HG03095 (cell line): ENCODE results near the gene BNIP2.
"Not testable (repeated sequence)": the region's sequence is repeated elsewhere in the genome, so short reads cannot be mapped to it uniquely, and the experiment has no call there.

Experiments used
- ATAC-seq: cut with Tn5 transposase; IDR thresholded peaks from one replicate; pipeline ENCODE4 v1.9.1; 2021; ENCODE audit warnings: moderate library complexity; ENCODE audit not compliant: unreplicated experiment

BNIP2 gene

GRCh38 chr15:59642351-59642750 lies 46.8 kb downstream of the BNIP2 start:
- no peak for ATAC-seq

- ATAC-seq = not testable (repeated sequence)
Measured at GRCh38 chr15:59637507-59637906, 51.6 kb downstream of the BNIP2 start.

- no peak for ATAC-seq
Measured at GRCh38 chr15:59636184-59636583, 52.9 kb downstream of the BNIP2 start.

GRCh38 chr15:59632714-59633113 lies 56.4 kb downstream of the BNIP2 start:
- ATAC-seq = no peak

GRCh38 chr15:59622289-59622688 lies 66.8 kb downstream of the BNIP2 start:
- ATAC-seq = no peak

GRCh38 chr15:59618406-59618805 lies 70.7 kb downstream of the BNIP2 start:
- ATAC-seq = no peak

GRCh38 chr15:59616379-59616778 lies 72.7 kb downstream of the BNIP2 start:
- no peak for ATAC-seq

- ATAC-seq = no peak
Measured at GRCh38 chr15:59615661-59616060, 73.5 kb downstream of the BNIP2 start.

- no peak for ATAC-seq
Measured at GRCh38 chr15:59614153-59614552, 75.0 kb downstream of the BNIP2 start.

GRCh38 chr15:59611276-59612260 lies 77.6 kb downstream of the BNIP2 start, which contains the start of gene GCNT3:
Gene GCNT3, plus strand, starts transcription at chr15:59611783. Its CDS starts 6,456 bp downstream, at chr15:59618239.
- ATAC-seq = no peak

GRCh38 chr15:59609730-59610712 lies 79.1 kb downstream of the BNIP2 start:
- ATAC-seq = no peak
